ENCODE results near the gene TBXAS1. TPM values are rescaled to one million over a fixed set of nuclear protein-coding genes. Genes with fewer than 3 reads are reported as not detected.

Gene TBXAS1
- total RNA-seq, 1 donor, result not detected

DNA sequence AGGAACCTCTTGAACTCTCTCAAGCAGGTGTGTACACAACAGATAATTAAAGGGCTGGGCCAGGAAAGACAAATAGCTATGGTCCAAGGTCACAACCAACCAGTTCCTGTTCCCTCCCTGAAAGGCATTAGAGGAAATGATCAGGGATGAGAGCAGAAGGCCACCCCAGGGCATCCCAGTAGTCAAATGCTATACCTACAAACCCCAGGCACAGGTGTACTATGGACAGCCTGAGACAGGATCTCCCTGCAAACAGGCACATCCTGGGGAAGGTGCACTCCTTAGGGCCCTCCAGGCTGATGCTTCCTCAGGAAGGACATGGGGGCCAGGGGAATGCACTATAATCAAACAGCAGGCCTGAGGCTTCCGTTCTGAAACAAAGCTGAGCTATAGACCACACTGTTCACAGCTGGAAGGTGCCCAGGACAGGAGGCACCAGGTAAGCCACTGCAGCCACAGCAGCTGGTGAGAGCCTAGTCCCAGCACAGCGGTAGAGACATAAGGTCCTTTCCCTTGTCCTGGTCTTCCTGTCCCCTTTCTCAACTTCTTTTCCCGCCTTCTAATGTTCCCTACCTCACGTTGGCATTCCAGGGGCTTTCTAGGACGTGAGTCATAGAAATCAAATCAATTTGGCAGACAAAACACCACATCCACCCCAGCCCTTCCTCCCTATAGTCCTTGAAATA, 220.4 kb downstream of the TBXAS1 start:
- TF ChIP-seq, protein P1, sequence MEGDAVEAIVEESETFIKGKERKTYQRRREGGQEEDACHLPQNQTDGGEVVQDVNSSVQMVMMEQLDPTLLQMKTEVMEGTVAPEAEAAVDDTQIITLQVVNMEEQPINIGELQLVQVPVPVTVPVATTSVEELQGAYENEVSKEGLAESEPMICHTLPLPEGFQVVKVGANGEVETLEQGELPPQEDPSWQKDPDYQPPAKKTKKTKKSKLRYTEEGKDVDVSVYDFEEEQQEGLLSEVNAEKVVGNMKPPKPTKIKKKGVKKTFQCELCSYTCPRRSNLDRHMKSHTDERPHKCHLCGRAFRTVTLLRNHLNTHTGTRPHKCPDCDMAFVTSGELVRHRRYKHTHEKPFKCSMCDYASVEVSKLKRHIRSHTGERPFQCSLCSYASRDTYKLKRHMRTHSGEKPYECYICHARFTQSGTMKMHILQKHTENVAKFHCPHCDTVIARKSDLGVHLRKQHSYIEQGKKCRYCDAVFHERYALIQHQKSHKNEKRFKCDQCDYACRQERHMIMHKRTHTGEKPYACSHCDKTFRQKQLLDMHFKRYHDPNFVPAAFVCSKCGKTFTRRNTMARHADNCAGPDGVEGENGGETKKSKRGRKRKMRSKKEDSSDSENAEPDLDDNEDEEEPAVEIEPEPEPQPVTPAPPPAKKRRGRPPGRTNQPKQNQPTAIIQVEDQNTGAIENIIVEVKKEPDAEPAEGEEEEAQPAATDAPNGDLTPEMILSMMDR (IDR thresholded peaks at IDR 0.05; ENCODE audit: insufficient read depth, low read depth, low read length), result no peak
- no peak overlapping the region for H3K4me3 ChIP-seq (ENCODE audit: low read depth, low read length)
- DNase-seq (ENCODE audit: low read depth), result no peak

DNA sequence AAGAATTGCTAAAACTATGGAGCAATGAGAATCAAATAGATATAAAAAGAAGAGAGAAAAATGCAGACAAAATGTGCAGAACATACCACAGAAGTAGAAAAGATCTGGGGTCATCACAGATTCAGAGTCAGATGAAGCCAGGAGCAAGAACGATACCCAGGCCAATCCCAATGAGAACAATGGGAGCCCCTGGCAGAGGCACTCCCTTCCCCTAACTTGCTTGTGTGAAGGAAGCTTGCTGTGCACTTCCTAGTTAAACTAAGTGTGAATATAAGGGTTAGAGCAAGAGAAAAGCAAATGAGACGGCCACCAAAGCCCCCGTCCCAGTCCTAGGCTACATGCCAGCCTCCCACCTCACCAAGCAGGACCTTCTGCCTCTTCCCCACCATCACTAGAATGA, 221.0 kb downstream of the TBXAS1 start:
- H3K4me3 ChIP-seq (ENCODE audit: low read depth, low read length), result no peak overlapping the region
- no peak for DNase-seq (ENCODE audit: low read depth)
- TF ChIP-seq, protein P1 (IDR thresholded peaks at IDR 0.05; ENCODE audit: insufficient read depth, low read depth, low read length), result no peak

- TF ChIP-seq, protein P1 (IDR thresholded peaks at IDR 0.05; ENCODE audit: insufficient read depth, low read depth, low read length), result no peak
- no peak for DNase-seq (ENCODE audit: low read depth)
- no peak overlapping the region for H3K4me3 ChIP-seq (ENCODE audit: low read depth, low read length)
Measured at GRCh38 chr7:140051820-140052219, 222.8 kb downstream of the TBXAS1 start.

GRCh38 chr7:140053812-140054539, 224.9 kb downstream of the TBXAS1 start:
- TF ChIP-seq, protein P1 (IDR thresholded peaks at IDR 0.05; ENCODE audit: insufficient read depth, low read depth, low read length), result no peak
- DNase-seq (ENCODE audit: low read depth), result no peak
- no peak overlapping the region for H3K4me3 ChIP-seq (ENCODE audit: low read depth, low read length)

DNA sequence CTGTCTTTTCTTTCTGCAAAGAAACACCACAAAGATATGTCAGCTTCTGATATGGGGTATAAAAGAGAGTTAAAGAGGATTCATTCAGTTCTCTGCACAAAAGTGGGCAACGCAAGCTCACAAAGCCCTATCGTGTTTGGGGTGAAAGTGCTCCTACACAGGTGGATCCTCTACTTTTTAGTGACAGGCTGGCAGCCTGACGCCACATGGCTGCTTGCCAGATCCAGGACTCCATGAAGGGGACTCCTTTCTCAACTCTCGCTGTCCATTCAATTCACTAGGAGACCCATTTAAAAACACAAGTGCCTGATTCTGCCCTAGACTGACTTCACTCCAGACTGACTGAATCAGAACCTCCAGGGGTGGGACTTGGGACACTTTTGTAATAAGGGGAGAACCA, 225.7 kb downstream of the TBXAS1 start:
- TF ChIP-seq, protein P1 (IDR thresholded peaks at IDR 0.05; ENCODE audit: insufficient read depth, low read depth, low read length), result no peak
- no peak overlapping the region for H3K4me3 ChIP-seq (ENCODE audit: low read depth, low read length)
- no peak for DNase-seq (ENCODE audit: low read depth)

- TF ChIP-seq, protein P1 (IDR thresholded peaks at IDR 0.05; ENCODE audit: insufficient read depth, low read depth, low read length), result no peak
- no peak overlapping the region for H3K4me3 ChIP-seq (ENCODE audit: low read depth, low read length)
- DNase-seq (ENCODE audit: low read depth), result no peak
Measured at GRCh38 chr7:140055833-140056232, 226.8 kb downstream of the TBXAS1 start.

All from fibroblast of villous mesenchyme (primary cell).